HG02840 (cell line): ENCODE results near the gene OR10J5.
"Not testable (repeated sequence)": the region's sequence is repeated elsewhere in the genome, so short reads cannot be mapped to it uniquely, and the experiment has no call there.

Experiments
- ATAC-seq: cut with Tn5 transposase; IDR thresholded peaks from one replicate; pipeline ENCODE4 v1.9.1; 2021; ENCODE audit warnings: mild to moderate bottlenecking, moderate library complexity, moderate number of reproducible peaks; ENCODE audit not compliant: unreplicated experiment, low FRiP score

The OR10J5 gene, protein sequence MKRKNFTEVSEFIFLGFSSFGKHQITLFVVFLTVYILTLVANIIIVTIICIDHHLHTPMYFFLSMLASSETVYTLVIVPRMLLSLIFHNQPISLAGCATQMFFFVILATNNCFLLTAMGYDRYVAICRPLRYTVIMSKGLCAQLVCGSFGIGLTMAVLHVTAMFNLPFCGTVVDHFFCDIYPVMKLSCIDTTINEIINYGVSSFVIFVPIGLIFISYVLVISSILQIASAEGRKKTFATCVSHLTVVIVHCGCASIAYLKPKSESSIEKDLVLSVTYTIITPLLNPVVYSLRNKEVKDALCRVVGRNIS

DNA sequence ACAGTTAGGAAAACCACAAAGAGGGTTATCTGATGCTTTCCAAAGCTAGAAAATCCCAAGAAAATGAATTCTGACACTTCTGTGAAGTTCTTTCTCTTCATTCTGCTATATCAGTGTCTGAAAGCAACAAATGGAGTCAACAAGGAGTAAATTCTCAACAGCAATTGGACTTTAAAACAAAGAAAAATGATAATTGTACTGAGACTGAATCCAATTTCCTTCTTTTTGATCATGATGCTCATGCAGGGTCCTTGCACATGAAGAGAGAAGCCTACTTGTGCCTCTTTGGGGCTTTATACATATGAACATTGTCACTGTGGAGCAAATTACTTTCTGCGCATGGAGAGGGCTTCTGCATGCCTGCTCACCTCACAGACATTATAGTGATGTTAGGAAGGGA is at the start of gene OR10J5:
Gene OR10J5 (minus strand): TSS at position 101 of the 400 bp plus-strand sequence. CDS start 0 bp downstream, at position 101.
- no peak for ATAC-seq

DNA sequence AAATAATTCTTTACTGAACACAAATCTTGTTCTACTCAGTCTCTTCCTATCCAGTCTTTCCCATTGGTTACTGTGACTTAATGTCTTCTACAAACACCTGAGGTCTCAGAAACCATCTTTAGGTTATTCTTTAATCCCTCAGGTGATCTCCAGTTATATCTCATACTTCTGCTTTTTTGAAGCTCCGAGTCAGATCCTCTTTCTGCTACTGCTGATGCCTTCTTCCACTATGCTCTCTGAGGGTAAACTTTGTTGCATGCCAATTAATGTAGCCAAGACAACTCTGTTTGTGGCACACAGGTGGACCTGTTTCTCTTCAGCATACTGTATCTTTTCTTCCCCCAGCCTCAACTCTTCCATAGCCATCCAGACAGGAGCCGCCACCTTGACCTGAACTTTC is 48.7 kb upstream of the OR10J5 start:
- no peak for ATAC-seq

DNA sequence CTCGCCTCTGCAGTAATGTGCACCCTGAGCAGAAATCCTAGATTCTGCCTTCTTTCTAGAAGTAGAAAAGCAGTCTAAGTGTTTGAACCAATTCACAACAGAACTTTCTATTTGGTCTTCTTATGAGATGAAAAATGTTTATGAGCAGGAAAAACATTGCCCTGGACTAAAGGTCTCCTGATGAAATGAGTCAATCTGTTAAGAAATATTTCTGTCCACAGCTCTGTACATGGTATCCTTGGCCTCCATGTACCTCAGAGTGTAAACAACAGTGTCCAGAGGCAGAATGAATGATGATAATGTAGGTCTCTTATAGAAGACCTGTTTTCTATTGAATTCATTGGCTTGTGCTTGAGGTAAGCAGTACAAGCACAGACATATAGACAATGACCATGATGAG is 45.6 kb upstream of the OR10J5 start:
- no peak for ATAC-seq

DNA sequence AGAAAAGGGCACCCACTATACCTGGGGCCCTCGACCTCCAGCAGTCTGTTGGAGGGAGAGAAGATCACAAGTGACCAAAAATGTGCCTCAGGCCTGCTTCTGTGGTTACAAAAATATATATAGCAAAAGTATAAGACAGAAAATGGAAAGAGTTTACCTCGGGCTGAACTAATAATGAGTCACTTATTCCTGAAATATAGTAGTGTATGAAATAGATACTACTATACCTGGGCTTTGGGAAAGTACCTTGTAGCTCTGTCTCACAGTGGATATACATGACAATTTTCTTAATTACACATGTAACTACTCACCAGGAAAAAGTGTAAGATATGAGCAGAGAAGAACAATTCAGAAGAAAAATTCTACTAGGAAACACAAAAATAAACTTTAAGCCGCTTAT is 44.5 kb upstream of the OR10J5 start:
- no peak for ATAC-seq

DNA sequence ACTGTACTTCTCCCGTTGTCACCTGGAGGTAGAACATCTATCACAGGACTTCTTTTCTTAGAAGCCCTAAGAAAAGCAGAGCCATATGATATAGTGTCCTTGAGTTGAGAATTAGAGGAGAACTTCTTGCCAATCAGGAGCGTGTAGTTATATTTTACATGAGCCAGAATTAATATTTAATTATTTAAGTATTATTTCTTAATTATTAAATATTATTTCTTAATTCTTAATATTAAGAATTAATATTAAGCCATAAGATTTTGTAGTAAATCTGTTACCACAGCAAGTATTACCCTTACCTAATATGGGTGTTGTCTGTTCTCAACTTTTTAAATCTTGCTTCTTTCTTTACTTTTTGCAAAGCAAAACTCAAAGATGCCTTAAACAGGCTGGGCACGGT is 41.6 kb upstream of the OR10J5 start:
- ATAC-seq = no peak

DNA sequence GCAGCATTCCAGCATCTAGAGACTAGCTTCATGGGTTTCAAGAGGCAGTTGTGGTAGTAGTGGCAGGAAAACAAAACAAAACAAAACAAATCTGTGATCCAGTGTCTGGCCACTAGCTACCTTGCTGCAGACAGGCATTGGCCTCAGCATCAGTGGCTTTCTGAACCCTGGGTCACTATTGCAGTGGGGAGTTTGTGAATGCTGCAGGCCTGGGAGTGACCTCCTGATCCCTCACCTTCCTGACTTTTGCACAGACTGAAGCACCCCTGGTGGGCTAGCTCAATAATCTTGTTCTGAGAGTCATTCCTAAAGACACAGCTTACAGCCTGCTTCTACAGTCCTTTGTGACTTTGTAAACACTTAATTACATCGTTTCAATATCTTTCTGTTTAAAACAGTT is 26.9 kb upstream of the OR10J5 start:
- no peak for ATAC-seq

DNA sequence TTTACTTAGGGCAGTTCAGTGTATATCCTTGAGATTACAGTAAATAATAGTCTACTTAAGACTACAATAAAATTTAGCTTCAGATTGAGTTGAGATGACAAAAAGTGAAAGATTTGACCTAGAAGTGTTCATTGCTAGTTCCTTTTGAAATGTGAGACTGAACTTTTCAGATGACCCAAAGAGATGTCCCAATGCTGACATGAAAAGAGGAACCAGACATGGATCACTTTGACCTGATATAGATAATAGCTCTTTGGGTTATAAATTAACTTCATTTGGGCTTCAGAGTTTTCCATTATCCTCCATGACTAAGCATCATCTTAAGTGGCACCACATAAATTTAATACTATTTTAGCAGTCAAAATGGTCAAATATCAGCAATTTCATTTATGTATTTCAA is 25.7 kb upstream of the OR10J5 start:
- no peak for ATAC-seq

DNA sequence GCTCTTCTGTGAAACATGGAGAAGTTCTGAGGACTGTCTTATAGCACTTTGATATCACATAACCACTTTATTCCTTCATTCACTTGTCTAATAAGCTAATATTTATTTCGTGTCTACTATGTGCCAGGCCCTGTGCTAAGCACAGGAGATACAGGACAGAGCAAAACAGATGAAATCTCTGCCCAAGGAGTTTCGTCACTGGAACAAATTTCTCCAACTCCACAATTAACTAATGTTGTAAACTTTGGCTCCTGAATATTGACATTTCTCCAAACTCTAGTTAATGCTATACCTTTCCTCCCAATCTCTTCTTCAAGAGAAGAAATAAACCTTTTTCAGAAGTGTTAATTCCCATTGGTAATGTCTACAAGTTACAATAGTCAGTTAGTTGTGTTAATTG is 24.8 kb upstream of the OR10J5 start:
- no peak for ATAC-seq

DNA sequence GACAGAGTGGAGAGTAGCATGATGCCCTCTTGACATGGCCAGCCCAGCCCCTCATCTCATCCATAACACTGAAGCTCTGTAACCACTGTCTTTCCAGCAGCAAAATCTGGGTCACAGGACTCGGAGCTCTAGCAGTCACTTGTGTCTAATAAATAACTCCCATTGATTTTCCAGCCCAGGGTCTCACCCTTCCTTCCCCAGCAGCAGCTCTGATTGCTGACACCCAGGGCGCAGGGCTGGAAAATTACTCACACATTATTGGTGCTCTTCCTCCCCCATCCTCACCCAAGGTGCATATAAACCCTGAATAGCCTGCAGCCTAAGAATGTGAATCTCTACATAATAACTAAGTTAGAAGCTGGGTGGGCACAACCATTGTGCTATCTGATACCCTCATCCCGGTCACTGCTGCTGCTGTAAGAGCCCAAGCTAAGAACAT is 21.1 kb upstream of the OR10J5 start:
- ATAC-seq = no peak

DNA sequence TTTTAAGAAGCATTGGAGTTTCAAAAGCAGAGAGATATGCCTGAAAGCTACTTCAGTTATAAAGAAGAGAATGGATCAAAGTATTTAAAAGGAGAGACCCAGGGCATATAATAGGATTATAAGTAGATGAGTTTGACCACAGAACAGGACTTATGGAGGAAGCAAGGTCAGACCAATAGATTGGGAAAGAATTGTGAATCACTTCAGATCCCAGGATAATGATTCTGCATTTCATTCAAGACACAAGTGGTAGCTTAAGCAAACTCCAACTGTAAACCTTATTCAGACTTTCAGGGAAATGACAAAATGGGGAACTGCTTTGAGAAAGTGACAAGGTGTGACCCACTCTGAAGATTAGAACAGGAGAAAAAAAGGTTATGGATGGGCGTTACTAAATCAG is 18.9 kb upstream of the OR10J5 start:
- ATAC-seq = no peak

DNA sequence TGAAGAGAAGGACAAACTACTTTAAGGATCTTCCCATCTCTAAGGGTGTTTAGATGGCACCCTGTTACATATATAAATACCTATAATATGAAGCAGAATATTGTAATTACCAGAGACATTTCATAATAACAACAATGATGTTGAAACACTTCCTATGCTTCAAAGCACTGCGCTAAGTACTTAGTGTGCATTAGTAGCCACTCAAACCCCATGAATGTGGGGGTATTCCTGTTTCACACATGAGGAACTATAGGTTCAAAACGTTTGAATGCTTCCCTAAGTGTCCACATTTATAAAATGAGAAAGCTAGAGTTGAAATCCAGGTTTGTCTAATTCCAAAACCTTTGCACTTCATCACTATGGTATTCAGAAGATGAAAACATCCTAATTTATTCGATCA is 18.5 kb upstream of the OR10J5 start:
- no peak for ATAC-seq

DNA sequence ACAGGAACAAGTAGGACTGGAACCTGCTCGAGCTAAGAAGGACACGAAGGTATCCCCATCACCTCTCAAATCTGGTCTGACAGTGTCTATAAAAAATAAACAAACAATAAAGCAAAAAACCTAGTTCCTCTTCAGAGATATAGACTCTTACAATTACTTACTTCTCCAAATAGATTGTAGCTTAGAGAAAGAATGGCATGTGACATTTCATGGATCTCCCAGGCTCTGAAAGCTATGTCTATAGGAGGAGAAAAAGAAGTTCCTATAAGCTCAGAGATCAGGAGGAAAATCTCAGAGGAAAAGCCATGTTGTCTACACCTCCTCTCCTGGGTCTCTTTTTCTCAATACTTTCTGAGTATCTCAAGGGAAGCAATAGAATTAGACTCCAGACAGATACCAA is 12.3 kb upstream of the OR10J5 start:
- no peak for ATAC-seq

DNA sequence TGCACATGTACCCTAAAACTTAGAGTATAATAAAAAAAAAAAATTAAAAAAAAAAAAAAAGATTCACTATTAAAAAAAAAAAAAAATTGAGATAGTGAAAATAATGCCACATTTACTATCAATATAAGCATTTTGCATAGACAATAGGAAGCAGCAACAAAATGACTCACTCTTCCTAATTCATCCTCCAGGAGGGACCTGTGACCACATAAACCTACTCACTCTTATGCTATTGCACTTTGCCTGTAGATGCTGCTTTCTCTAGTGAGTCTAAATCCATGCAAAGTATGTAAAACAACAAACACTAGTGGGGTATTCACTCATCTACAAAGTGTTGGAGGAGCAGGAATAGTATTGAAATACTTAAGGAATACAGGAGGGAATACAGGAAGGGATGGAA is 2.9 kb downstream of the OR10J5 start:
- ATAC-seq = no peak

DNA sequence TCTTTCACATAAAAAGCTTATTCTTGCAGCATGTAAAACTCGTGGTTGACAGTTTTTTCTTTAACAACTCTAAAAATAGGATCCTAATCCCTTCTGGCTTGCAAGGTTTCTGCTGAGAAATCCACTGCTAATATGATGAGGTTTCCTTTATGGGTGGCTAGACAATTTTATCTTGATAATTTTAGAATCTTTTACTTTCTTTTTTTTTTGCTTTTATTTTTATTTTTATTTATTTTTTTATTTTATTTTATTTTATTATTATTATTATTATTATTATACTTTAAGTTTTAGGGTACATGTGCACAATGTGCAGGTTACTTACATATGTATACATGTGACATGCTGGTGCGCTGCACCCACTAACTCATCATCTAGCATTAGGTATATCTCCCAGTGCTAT is 11.0 kb downstream of the OR10J5 start:
- not testable (repeated sequence) for ATAC-seq

DNA sequence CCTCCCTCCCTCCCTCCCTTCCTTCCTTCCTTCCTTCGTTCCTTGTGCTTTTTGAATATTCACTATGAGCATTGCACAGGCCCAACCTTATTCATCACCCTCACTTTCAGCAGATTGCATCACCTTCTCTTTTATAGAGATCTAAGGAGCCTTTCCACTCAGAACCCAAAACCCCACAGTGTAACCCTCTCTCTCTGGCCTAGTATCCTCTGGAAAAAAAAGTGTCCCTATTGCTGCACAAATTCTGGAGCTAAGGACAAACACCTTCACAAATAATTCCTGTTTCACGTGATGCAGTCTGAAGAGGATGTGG is 25.6 kb downstream of the OR10J5 start:
- ATAC-seq = no peak

DNA sequence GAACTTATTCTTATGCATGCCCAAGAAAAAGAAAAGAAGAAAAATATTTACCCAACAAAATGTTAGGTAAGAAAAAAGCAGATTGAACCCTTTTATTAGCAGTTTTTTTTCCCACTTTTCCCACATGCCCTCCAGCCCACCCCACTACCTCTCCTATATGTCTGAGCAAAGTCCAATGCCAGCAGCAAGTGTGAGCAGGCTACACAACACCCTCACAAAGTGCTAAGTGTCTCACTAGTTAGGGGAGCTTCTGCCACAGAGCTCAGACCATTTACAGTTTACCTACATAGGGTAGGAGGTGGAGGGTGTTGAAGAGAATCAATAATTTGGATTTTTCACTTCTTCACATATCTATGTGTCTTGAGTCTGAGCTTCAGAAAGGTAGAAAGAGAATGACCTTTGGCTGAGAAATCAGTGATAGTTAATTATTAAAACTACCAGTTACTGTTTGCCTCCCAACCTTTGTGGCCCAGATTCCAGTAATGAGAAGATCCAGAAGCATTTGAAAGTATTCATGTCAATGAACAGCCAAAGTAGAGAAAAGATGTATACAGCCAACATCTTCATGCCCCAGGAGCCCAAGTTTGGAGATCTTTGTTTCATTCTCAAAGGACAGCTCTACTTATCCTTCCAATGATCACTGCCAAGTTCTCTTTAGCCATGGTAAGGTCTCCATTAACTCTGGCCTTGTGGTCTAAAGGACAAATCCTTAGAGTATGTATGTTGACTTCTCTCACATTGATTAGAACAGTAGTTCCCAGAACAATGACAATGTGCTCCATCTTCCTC is 26.2 kb downstream of the OR10J5 start:
- ATAC-seq = no peak

DNA sequence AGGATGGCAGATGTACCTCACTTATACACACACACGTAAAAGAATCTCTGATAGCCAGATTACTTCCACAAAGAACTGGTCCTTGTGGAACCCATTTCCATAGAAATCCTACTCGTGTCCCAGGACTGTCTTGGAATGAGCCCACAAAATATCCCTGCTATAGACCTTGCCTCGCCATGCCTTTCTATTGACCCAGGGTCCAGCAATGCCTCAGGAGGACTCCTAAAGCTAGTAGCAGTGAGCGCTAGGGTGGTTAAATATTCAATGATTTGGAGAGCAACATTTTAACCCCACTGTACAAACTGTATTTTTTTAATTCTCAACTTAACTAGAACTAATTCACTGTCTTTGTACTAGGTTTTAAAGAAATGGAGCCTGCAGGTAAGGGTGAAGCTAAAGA is 26.9 kb downstream of the OR10J5 start:
- ATAC-seq = no peak

DNA sequence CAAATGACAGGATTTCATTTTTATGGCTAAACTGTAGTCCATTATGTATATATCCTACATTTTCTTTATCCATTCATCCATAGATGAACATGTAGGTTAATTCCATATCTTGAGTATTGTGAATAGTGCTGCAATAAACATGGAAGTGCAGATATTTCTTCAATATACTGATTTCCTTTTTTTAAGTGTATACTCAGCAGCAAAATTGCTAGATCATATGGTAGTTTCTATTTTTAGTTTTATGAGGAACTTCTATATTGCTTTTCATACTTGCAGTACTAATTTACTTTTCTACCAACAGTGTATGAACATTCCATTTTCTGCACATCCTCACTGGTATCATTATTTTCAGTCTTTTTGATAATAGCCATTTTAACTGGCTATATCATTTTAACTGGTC is 30.1 kb downstream of the OR10J5 start:
- no peak for ATAC-seq

DNA sequence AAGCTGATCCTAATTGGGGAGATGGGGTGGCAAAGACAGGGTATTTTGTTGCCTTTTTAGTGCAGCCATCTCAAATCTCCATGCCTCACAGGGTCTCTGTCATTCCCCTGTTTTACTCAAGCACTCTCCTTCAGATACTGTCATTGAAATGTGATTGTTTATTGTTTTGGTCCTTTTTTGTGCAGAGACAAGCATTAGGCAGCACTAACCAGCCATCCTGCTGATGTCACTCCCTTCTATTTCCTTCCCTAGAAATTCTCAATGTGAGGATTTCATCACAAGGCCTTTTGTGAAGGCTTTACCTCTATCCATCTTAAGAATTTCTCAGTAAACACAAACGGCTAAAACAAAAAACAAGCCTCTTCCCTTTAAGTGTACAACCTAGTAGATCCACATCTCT is 34.7 kb downstream of the OR10J5 start:
- no peak for ATAC-seq

DNA sequence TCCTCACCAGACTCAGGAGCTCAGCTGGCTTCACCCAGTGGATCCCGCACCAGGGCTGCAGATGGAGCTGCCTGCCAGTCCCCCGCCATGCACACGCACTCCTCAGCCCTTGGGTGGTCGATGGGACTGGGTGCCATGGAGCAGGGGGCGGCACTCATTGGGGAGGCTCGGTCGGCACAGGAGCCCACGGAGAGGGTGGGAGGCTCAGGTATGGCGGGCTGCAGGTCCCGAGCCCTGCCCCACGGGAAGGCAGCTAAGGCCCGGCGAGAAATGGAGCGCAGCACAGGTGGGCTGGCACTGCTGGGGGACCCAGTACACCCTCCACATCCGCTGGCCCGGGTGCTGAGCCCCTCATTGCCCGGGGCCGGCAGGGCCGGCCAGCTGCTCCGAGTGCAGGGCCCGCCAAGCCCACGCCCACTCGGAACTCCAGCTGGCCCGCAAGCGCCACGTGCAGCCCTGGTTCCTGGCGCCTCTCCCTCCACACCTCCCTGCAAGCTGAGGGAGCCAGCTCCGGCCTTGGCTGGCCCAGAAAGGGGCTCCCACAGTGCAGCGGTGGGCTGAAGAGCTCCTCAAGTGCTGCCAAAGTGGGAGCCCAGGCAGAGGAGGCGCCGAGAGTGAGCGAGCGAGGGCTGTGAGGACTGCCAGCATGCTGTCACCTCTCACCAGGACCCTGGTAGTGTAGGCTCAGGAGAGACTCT is 41.1 kb downstream of the OR10J5 start:
- ATAC-seq = not testable (repeated sequence)

DNA sequence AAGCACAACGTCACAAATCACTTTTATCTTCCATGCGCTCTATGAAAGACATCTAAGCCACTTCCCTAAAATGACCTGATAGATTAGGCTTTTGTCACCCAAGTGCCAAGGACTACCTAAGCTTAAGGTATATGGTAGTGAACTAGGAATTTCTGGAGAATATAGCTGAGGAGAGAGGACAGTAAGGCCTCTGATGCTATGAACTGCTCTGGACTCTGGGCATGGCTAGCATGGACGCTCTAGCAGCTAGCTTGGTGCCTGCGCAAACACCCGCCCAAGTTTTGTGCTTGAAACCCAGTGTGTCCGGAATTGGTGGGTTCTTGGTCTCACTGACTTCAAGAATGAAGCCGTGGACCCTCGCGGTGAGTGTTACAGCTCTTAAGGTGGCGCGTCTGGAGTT is 42.5 kb downstream of the OR10J5 start:
- no peak for ATAC-seq
